Calu3 (cell line): ENCODE data around the gene NPBWR2. TPM values are rescaled to one million over a fixed set of nuclear protein-coding genes. Genes with fewer than 3 reads are reported as not detected.
A peak's percentile ranks its signal among the peaks of the same experiment; 100 is the strongest.

ENCODE experiments used
- BruUV-seq: library from RNA; stranded (reverse); fragments of 400-500 nt; replicated peaks from 2 replicates; lab custom pipeline; 2021; lab: Mats Ljungman, UMichigan
- CTCF ChIA-PET: fragments of 300-600 bp; sonication (Branson Sonifier 250); formaldehyde crosslinking; loops from one replicate; lab custom pipeline; 2022; ENCODE audit warnings: antibody characterized with exemption; lab: Charles Lee
- DNase-seq: peaks from one replicate; pipeline ENCODE4 v3.0.0; 2022
- H3K27ac Mint-ChIP-seq: one replicate; pipeline ENCODE4 v1.8.0; 2022; ENCODE audit warnings: mixed read lengths; ENCODE audit not compliant: unreplicated experiment
- H3K27me3 Mint-ChIP-seq: one replicate; pipeline ENCODE4 v1.8.0; 2022; ENCODE audit warnings: mixed read lengths; ENCODE audit not compliant: unreplicated experiment
- H3K36me3 Mint-ChIP-seq: one replicate; pipeline ENCODE4 v1.8.0; 2022; ENCODE audit warnings: mild to moderate bottlenecking, moderate library complexity, mixed read lengths; ENCODE audit not compliant: insufficient read depth, unreplicated experiment
- H3K4me1 Mint-ChIP-seq: one replicate; pipeline ENCODE4 v1.8.0; 2022; ENCODE audit warnings: mild to moderate bottlenecking, low read depth, mixed read lengths; ENCODE audit not compliant: unreplicated experiment
- H3K4me3 Mint-ChIP-seq: one replicate; pipeline ENCODE4 v1.8.0; 2022; ENCODE audit warnings: mild to moderate bottlenecking, low read depth, moderate library complexity, mixed read lengths; ENCODE audit not compliant: unreplicated experiment
- H3K9me3 Mint-ChIP-seq: one replicate; pipeline ENCODE4 v1.8.0; 2022; ENCODE audit warnings: low read depth, mixed read lengths; ENCODE audit not compliant: unreplicated experiment
- intact Hi-C: fragments of 100-400 bp; cut with micrococcal nuclease; formaldehyde crosslinking; loops from one replicate; pipeline ENCODE4 v1.10.0; 2022; ENCODE audit not compliant: unreplicated experiment
- total RNA-seq: library from RNA; stranded (reverse); gene quantifications from 2 replicates; pipeline ENCODE4 v1.2.3, GENCODE V29; 2022
- TF ChIP-seq, protein P1 (sequence below): fragments of 200-600 bp; IDR thresholded peaks from one replicate; pipeline ENCODE4 v1.8.0; 2022; ENCODE audit warnings: antibody characterized with exemption; ENCODE audit not compliant: unreplicated experiment

NPBWR2 gene
- total RNA-seq, 1 experiment from 2014 or later: not detected

DNA sequence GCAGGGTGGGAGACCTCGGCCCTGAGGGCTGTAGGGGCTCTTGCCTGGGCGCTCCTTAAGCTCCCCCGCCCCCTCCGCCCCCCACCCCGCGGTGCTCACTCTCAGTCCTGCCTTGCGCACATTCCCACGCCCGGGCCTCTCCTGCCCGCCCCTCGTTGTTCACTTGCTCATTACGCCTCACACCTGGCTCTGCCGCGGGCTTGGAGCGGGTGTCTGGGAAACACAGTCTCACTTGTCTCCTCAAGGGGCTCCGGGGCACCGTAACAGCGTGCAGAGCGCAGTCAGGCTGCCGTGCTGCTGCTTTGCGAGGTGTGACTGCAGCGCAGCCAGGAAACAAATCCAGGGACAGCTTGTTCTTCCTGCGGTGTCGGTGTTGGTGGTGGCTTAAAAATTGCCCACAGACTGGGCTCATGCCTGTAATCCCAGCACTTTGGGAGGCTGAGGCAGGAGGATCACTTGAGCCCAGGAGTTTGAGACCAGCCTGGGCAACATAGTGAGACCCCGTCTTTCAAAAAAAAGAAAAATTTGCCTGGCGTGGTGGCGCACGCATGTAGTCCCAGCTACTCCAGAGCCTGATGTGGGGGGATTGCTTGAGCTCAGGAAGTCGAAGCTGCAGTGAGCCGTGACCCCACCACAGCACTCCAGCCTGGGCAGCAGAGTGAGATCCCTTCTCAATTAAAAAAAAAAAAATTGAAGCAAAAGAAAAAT, 4.6 kb downstream of the NPBWR2 start:
- Mint-ChIP-seq H3K27me3 (peaks cover 99% of the 10 kb centered on the region), H3K27ac (no peak overlapping the region), H3K36me3 (peaks cover 5% of the 10 kb centered on the region), H3K9me3 (no peaks in the 10 kb centered on the region), H3K4me1 (no peaks in the 10 kb centered on the region), H3K4me3 (peak overlapping the region; percentile 15)
- no peak for DNase-seq
- intact Hi-C loops: loop anchor here (2.0 kb wide), 1 partner anchor 62 kb away; the partner anchor contains the start of gene MYT1
- CTCF ChIA-PET: interaction anchor here (0.6 to 0.7 kb wide), 7 partner anchors 14 to 476 kb away, joined by 3 to 4 read pairs (median 4); no protein-coding TSS in a partner anchor
- TF ChIP-seq, protein P1, sequence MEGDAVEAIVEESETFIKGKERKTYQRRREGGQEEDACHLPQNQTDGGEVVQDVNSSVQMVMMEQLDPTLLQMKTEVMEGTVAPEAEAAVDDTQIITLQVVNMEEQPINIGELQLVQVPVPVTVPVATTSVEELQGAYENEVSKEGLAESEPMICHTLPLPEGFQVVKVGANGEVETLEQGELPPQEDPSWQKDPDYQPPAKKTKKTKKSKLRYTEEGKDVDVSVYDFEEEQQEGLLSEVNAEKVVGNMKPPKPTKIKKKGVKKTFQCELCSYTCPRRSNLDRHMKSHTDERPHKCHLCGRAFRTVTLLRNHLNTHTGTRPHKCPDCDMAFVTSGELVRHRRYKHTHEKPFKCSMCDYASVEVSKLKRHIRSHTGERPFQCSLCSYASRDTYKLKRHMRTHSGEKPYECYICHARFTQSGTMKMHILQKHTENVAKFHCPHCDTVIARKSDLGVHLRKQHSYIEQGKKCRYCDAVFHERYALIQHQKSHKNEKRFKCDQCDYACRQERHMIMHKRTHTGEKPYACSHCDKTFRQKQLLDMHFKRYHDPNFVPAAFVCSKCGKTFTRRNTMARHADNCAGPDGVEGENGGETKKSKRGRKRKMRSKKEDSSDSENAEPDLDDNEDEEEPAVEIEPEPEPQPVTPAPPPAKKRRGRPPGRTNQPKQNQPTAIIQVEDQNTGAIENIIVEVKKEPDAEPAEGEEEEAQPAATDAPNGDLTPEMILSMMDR: no peak
- BruUV-seq: no TSS peak

DNA sequence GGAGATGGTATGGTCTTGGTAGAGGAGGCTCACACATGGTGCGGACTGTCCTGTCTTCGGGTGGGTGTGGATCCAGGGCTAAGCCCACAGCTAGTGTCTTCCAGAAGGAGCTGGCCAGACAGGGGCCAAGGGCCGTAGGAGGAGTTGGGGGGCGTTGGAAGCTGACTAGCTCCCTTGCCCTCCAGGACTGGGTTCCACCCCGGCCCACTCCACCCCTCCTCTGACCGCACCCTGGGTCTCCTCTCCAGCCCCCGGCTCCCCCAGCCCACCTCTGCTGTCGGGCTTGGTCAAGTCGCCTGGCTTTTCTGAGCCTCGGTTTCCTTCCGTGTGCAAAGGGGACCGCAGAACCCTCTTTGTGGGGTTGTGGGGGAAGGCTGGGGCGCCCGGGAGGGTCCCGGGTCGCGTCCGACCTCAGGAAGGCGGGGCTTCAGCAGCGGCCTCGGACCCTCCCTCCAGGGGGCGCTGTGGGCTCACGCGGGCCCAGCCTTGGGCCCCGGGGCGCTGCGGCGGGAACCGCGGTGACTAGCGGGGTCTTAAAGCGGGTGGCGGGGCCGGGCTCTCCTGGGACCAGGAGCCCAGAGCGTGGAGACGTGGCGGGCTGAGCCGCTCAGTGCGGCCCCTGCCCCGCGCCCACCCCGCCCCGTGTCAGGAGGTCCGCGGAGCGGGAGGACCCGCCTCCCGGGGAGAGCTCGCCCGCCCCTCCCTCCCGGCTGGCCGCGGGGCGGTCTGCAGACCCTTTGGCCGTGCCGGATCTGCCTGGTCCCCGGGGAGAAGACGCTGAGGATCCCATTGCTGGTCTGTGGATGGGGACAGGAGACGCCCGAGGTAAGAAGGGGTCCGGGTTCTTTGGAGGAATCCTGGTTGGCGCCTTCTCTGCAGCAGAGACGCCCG, 5.4 kb downstream of the NPBWR2 start:
- peak overlapping the region; percentile 15 for H3K4me3 Mint-ChIP-seq
- H3K27me3 Mint-ChIP-seq: peaks cover 99% of the 10 kb centered on the region
- peak; percentile 80 for DNase-seq
- H3K9me3 Mint-ChIP-seq: peaks cover under 1% of the 10 kb centered on the region
- TF ChIP-seq, protein P1: peak; percentile 95
- CTCF ChIA-PET: interaction anchor here (0.6 to 1.0 kb wide), 8 partner anchors 10 to 475 kb away, joined by 3 to 4 read pairs (median 4); no protein-coding TSS in a partner anchor
- intact Hi-C loops: loop anchor here (2.0 kb wide), 1 partner anchor 63 kb away; the partner anchor contains the start of gene MYT1
- no peak overlapping the region for H3K27ac Mint-ChIP-seq
- no TSS peak for BruUV-seq
- peaks cover 5% of the 10 kb centered on the region for H3K36me3 Mint-ChIP-seq
- H3K4me1 Mint-ChIP-seq: no peaks in the 10 kb centered on the region

DNA sequence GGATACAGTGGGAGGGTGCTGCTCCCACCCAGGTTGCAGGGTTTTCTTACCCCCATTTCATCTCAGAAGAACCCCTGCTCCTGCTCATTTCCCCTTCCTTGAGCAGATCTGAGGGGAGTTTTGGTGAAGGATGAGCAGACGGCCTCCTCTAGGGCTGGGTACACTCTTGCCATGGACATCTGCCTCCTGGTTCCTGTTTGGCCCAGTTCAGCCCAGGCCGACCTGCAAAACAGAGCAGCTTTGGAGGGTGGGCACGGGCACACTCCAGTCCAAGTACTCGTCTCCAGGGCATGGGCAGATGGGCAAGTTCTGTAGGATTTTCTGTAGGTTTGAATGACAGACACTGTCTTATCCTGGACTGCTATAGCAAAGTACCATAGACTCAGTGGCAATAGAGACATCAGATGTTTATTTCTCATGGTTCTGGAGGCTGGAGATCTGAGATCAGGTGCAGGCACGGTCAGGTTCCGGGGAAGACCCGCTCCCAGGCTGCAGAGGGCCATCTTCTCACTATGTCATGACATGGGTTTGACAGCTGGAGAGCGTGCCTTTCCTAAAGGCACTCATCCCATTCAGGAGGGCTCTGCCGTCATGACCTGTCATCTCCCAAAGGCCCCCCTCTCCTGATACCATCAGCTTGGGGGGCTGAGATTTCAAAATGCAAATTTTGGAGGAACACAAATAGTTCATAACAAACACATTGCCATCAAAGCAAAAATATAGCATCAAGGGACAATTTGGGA, 6.2 kb downstream of the NPBWR2 start:
- BruUV-seq: no TSS peak
- Mint-ChIP-seq H3K4me1 (no peaks in the 10 kb centered on the region), H3K36me3 (peaks cover 5% of the 10 kb centered on the region), H3K27ac (no peak overlapping the region), H3K9me3 (peaks cover 5% of the 10 kb centered on the region), H3K27me3 (peaks cover 99% of the 10 kb centered on the region), H3K4me3 (no peak overlapping the region)
- DNase-seq: no peak
- TF ChIP-seq, protein P1: no peak
- intact Hi-C loops: no loop called here
- CTCF ChIA-PET: interaction anchor here (1.0 kb wide), 1 partner anchor 9 kb away, joined by 3 read pairs; no protein-coding TSS in a partner anchor

DNA sequence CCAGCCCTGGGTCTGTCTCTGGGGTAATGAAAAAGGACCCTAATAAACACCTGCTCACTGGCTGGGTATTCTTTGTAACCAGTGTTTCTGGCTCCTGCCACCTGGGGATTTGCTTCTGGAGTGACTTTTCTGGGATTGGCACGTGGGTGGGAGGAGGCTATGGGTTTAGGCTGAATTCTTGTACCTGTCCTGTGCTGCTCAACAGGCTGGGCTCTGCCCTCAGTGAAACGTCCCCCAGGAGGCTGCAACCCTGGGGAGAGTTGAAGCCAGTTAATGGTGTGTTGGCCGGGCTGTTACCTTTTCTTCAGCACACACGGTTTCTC, 6.8 kb downstream of the NPBWR2 start:
- no peaks in the 10 kb centered on the region for H3K36me3 Mint-ChIP-seq
- peaks cover 5% of the 10 kb centered on the region for H3K9me3 Mint-ChIP-seq
- TF ChIP-seq, protein P1: no peak
- peaks cover 99% of the 10 kb centered on the region for H3K27me3 Mint-ChIP-seq
- H3K27ac Mint-ChIP-seq: no peak overlapping the region
- no TSS peak for BruUV-seq
- no peaks in the 10 kb centered on the region for H3K4me1 Mint-ChIP-seq
- intact Hi-C loops: no loop called here
- no peak for DNase-seq
- H3K4me3 Mint-ChIP-seq: no peak overlapping the region
- CTCF ChIA-PET: no interaction called here
